HG03095 (cell line): ENCODE measurements around the gene EHD4.

Source experiments
- ATAC-seq: cut with Tn5 transposase; IDR thresholded peaks from one replicate; pipeline ENCODE4 v1.9.1; 2021; ENCODE audit warnings: moderate library complexity; ENCODE audit not compliant: unreplicated experiment

EHD4 gene

GRCh38 chr15:41921639-41922038 lies 50.7 kb downstream of the EHD4 start:
- no peak for ATAC-seq

- ATAC-seq = no peak
Measured at GRCh38 chr15:41921167-41921566, 51.2 kb downstream of the EHD4 start.

GRCh38 chr15:41919954-41920538 lies 52.3 kb downstream of the EHD4 start:
- no peak for ATAC-seq

GRCh38 chr15:41919201-41919820 lies 53.0 kb downstream of the EHD4 start:
- ATAC-seq = no peak

GRCh38 chr15:41918506-41919126 lies 53.7 kb downstream of the EHD4 start:
- no peak for ATAC-seq

GRCh38 chr15:41917767-41918430 lies 54.5 kb downstream of the EHD4 start:
- no peak for ATAC-seq

GRCh38 chr15:41915255-41915994 lies 56.9 kb downstream of the EHD4 start:
- no peak for ATAC-seq

GRCh38 chr15:41914411-41914810 lies 57.9 kb downstream of the EHD4 start:
- ATAC-seq = no peak

- no peak for ATAC-seq
Measured at GRCh38 chr15:41913256-41913655, 59.1 kb downstream of the EHD4 start.

- ATAC-seq = no peak
Measured at GRCh38 chr15:41911691-41912345, 60.5 kb downstream of the EHD4 start.

GRCh38 chr15:41908736-41909461 lies 63.5 kb downstream of the EHD4 start:
- no peak for ATAC-seq

GRCh38 chr15:41907141-41907540 lies 65.2 kb downstream of the EHD4 start:
- no peak for ATAC-seq

- no peak for ATAC-seq
Measured at GRCh38 chr15:41906608-41907007, 65.7 kb downstream of the EHD4 start.

- no peak for ATAC-seq
Measured at GRCh38 chr15:41905036-41905793, 67.1 kb downstream of the EHD4 start.

GRCh38 chr15:41904541-41905005 lies 67.8 kb downstream of the EHD4 start:
- peak; percentile 59 for ATAC-seq

- no peak for ATAC-seq
Measured at GRCh38 chr15:41903782-41904181, 68.6 kb downstream of the EHD4 start.

GRCh38 chr15:41901431-41901830 lies 70.9 kb downstream of the EHD4 start:
- ATAC-seq = no peak

GRCh38 chr15:41900526-41901380 lies 71.6 kb downstream of the EHD4 start:
- no peak for ATAC-seq
